MCF 10A (cell line): ENCODE results near the gene TMEM62. TPM values are rescaled to one million over a fixed set of nuclear protein-coding genes. Genes with fewer than 3 reads are reported as not detected.
"Not testable (repeated sequence)": the region's sequence is repeated elsewhere in the genome, so short reads cannot be mapped to it uniquely, and the experiment has no call there.

Source experiments
- BruUV-seq: library from RNA; stranded (reverse); fragments of 400-500 nt; replicated peaks from 2 replicates; lab custom pipeline; 2021; lab: Mats Ljungman, UMichigan
- CTCF ChIA-PET: fragments of 300-600 bp; sonication (Branson Sonifier 250); formaldehyde crosslinking; extraction: SDS; loops from one replicate; lab custom pipeline; 2021; ENCODE audit warnings: antibody characterized with exemption, inconsistent platforms; lab: Yijun Ruan, JAX
- POLR2A ChIA-PET: fragments of 300-600, 350-650 bp; sonication (Branson Sonifier 250); formaldehyde crosslinking; extraction: SDS; loops from one replicate; lab custom pipeline; 2020; ENCODE audit warnings: antibody characterized with exemption, inconsistent platforms; lab: Yijun Ruan, JAX
- DNase-seq: peaks from one replicate; pipeline ENCODE4 v3.0.0-alpha.2; 2018; ENCODE audit not compliant: unreplicated experiment
- H3K27ac Mint-ChIP-seq: one replicate; pipeline ENCODE4 v1.8.0; 2022; ENCODE audit warnings: mild to moderate bottlenecking, low read depth, mixed read lengths; ENCODE audit not compliant: unreplicated experiment
- H3K27me3 Mint-ChIP-seq: one replicate; pipeline ENCODE4 v1.8.0; 2022; ENCODE audit warnings: mixed read lengths; ENCODE audit not compliant: insufficient read depth, unreplicated experiment
- H3K36me3 Mint-ChIP-seq: one replicate; pipeline ENCODE4 v1.8.0; 2022; ENCODE audit warnings: mild to moderate bottlenecking, moderate library complexity, mixed read lengths; ENCODE audit not compliant: insufficient read depth, unreplicated experiment
- H3K4me1 Mint-ChIP-seq: one replicate; pipeline ENCODE4 v1.8.0; 2022; ENCODE audit warnings: mixed read lengths; ENCODE audit not compliant: insufficient read depth, unreplicated experiment
- H3K4me3 Mint-ChIP-seq: one replicate; pipeline ENCODE4 v1.8.0; 2022; ENCODE audit warnings: mild to moderate bottlenecking, moderate library complexity, mixed read lengths; ENCODE audit not compliant: unreplicated experiment
- H3K9me3 Mint-ChIP-seq: one replicate; pipeline ENCODE4 v1.8.0; 2022; ENCODE audit warnings: mixed read lengths; ENCODE audit not compliant: unreplicated experiment
- CTCF ChIP-seq: fragments of 200-600 bp; IDR thresholded peaks from one replicate; pipeline ENCODE4 v1.8.0; 2022; ENCODE audit warnings: antibody characterized with exemption, mild to moderate bottlenecking; ENCODE audit not compliant: unreplicated experiment
- intact Hi-C: fragments of 100-400 bp; cut with micrococcal nuclease; formaldehyde crosslinking; loops from 2 replicates; pipeline ENCODE4 v1.14.1; 2022
- total RNA-seq: library from RNA; stranded (reverse); gene quantifications from 2 replicates; pipeline ENCODE4 v1.2.3, GENCODE V29; 2022

The TMEM62 gene
- total RNA-seq, 1 experiment from 2014 or later: 16.9 TPM

- no TSS peak for BruUV-seq
- intact Hi-C loops: no loop called here
- Mint-ChIP-seq H3K27ac (no peak overlapping the region), H3K4me1 (no peaks in the 10 kb centered on the region), H3K9me3 (peaks cover 9% of the 10 kb centered on the region), H3K4me3 (no peak overlapping the region), H3K27me3 (no peaks in the 10 kb centered on the region), H3K36me3 (peaks cover 69% of the 10 kb centered on the region)
- TF ChIP-seq CTCF: no peak
- DNase-seq: no peak
- POLR2A ChIA-PET: interaction anchor here (1.9 to 2.7 kb wide), 2 partner anchors 8 to 10 kb away, joined by 9 read pairs; partner anchors contain the start of gene CCNDBP1
- CTCF ChIA-PET: interaction anchor here (0.6 to 4.3 kb wide), 4 partner anchors 10 to 103 kb away, joined by 3 to 52 read pairs (median 4); no protein-coding TSS in a partner anchor
These were observed 60.3 kb downstream of the TMEM62 start for GRCh38 chr15:43193710-43194109.

DNA sequence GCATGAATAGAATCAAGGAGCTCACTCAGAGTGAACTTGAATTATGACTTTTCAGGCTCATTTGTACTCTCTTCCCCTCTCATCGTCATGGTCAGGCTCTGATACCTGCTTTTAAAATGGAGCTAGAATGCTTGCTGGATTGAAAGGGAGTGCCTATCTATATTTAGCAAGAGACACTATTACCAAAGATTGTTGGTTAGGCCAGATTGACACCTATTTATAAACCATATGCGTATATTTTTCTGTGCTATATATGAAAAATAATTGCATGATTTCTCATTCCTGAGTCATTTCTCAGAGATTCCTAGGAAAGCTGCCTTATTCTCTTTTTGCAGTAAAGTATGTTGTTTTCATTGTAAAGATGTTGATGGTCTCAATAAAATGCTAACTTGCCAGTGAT is 61.4 kb downstream of the TMEM62 start:
- ChIA-PET CTCF (interaction anchor here (0.7 to 4.3 kb wide), 4 partner anchors 9 to 91 kb away, joined by 3 to 52 read pairs (median 6); no protein-coding TSS in a partner anchor), POLR2A (interaction anchor here (1.0 to 1.9 kb wide), 2 partner anchors 9 to 24 kb away, joined by 4 to 9 read pairs; partner anchors contain the start of gene CCNDBP1)
- DNase-seq: no peak
- Mint-ChIP-seq H3K36me3 (peaks cover 62% of the 10 kb centered on the region), H3K9me3 (peaks cover 9% of the 10 kb centered on the region), H3K4me1 (no peaks in the 10 kb centered on the region), H3K4me3 (no peak overlapping the region), H3K27me3 (no peaks in the 10 kb centered on the region), H3K27ac (no peak overlapping the region)
- intact Hi-C loops: no loop called here
- no TSS peak for BruUV-seq
- no peak for TF ChIP-seq CTCF

DNA sequence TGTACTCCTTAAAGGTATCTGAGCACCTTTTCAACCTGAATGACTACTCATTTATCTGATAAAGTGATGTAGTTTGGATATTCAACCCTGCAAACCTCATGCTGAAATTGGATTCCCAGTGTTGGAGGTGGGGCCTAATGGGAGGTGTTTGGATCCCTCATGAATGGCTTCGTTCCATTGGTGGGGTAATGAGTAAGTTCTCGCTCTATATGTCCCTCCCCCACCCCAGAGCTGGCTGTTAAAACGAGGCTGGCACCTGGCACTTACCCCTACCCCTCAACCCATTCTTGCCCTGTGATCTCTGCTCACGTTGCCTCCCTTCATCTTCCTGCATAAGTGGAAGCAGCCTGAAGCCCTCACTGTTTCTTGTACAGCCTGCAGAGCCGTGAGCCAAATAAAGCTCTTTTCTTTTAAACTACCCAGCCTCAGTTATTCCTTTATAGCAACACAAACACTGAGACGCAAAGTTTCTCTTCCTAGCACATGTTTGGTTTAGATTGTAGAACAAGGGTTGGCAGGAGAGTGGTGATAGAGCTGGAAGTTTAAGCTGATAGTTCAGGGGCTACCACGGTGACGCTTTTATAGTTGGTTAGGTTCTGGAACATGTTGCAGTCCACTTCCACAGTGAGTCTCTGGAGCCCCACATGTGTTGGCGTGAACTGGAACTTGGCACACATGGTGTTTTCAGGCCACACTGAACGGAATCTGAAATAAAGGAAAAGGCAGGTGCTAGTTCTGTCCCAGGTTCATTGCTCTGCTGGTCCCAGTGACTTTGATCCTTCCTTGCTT is 63.6 kb downstream of the TMEM62 start:
- no TSS peak for BruUV-seq
- H3K27ac Mint-ChIP-seq: peak overlapping the region; percentile 46
- no peaks in the 10 kb centered on the region for H3K27me3 Mint-ChIP-seq
- ChIA-PET CTCF (interaction anchor here (0.5 to 0.9 kb wide), 2 partner anchors 29 to 969 kb away, joined by 4 read pairs; no protein-coding TSS in a partner anchor), POLR2A (interaction anchor here (1.0 to 2.4 kb wide), 3 partner anchors 11 to 92 kb away, joined by 3 to 10 read pairs (median 3); partner anchors contain the start of gene CCNDBP1)
- no peak for DNase-seq
- peaks cover 40% of the 10 kb centered on the region for H3K36me3 Mint-ChIP-seq
- intact Hi-C loops: no loop called here
- no peaks in the 10 kb centered on the region for H3K4me1 Mint-ChIP-seq
- no peak overlapping the region for H3K4me3 Mint-ChIP-seq
- TF ChIP-seq CTCF: no peak
- peaks cover 9% of the 10 kb centered on the region for H3K9me3 Mint-ChIP-seq

DNA sequence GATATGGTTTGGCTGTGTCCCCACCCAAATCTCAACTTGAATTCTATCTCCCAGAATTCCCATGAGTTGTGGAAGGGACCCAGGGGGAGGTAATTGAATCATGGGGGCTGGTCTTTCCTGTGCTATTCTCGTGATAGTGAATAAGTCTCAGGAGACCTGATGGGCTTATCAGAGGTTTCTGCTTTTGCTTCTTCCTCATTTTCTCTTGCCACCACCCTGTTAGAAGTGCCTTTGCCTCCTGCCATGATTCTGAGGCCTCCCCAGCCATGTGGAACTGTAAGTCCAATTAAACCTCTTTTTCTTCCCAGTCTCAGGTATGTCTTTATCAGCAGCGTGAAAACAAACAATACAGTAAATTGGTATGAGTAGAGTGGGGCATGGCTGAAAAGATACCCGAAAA is 64.4 kb downstream of the TMEM62 start:
- H3K27me3 Mint-ChIP-seq, BruUV-seq, H3K4me3 Mint-ChIP-seq, intact Hi-C loops, H3K9me3 Mint-ChIP-seq, DNase-seq, H3K4me1 Mint-ChIP-seq, H3K27ac Mint-ChIP-seq, CTCF ChIA-PET: not testable (repeated sequence)
- POLR2A ChIA-PET: interaction anchor here (1.0 to 2.4 kb wide), 2 partner anchors 12 to 93 kb away, joined by 3 to 10 read pairs; partner anchors contain the start of gene CCNDBP1
- peaks cover 32% of the 10 kb centered on the region for H3K36me3 Mint-ChIP-seq

DNA sequence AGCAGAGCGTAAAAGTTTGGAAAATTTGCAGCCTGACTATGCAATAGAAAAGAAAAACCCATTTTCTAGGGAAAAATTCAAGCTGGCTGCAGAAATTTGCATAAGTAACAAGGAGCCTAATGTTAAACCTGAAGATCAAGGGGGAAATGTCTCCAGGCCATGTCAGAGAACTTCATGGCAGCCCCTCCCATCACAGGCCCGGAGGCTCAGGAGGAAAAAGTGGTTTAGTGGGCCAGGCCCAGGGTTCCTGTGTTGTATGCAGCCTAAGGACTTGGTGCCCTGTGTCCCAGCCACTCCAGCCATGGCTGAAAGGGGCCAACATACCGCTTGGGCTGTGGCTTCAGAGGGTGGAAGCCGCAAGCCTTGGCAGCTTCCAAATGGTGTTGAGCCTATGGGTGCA is 65.2 kb downstream of the TMEM62 start:
- H3K9me3 Mint-ChIP-seq, H3K27ac Mint-ChIP-seq, H3K4me3 Mint-ChIP-seq, DNase-seq, H3K27me3 Mint-ChIP-seq, intact Hi-C loops, H3K4me1 Mint-ChIP-seq, BruUV-seq: not testable (repeated sequence)
- peaks cover 24% of the 10 kb centered on the region for H3K36me3 Mint-ChIP-seq
- ChIA-PET POLR2A (interaction anchor here (1.0 to 2.4 kb wide), 2 partner anchors 12 to 19 kb away, joined by 4 to 10 read pairs; partner anchors contain the start of gene CCNDBP1), CTCF (interaction anchor here (0.7 kb wide), 1 partner anchor 66 kb away, joined by 3 read pairs; no protein-coding TSS in a partner anchor)
